ENCODE measurements around the gene DDX39A. TPM values are rescaled to one million over a fixed set of nuclear protein-coding genes. Genes with fewer than 3 reads are reported as not detected.
A peak's percentile ranks its signal among the peaks of the same experiment; 100 is the strongest.

The DDX39A gene
- total RNA-seq, 1 donor from 2014 or later = 210 TPM

DNA sequence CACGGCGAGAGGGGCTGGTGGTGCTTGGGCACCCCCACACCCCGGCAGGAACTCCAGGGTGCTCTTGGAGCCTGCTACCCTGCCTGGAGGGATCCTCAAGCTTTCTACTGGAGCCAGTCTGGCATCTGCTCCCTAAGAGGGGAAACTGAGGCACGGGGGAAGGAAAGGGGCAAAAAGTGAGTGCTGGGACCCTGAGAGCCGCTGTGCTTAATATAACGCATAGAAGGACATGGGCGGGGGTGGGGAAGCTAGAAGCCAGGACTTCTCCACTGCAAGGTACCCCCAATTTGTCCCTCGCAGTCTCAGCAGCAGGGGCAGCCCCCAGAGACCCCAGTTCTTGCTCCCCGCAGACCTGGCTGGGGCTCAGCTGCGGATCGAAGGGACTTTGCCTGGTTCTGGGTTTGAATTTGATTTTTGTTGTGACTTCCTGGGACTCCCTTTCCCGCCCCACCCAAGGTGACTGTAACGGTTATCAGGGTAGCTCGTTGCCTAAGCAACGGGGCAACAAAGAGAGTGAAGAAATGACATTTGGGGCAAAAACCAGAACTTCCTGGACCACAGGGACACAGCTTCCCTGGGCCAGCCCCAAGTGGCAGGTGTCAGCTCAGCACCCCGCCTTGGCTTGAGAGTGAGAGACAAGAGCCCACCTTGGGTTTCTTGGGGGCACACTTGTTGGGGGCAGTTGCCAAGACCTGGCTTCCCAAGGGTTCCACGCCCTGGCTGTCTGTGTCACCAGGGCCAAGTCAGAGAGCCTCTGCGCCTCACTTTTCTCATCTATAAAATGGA is 37.3 kb downstream of the DDX39A start:
- TF ChIP-seq, protein P1, sequence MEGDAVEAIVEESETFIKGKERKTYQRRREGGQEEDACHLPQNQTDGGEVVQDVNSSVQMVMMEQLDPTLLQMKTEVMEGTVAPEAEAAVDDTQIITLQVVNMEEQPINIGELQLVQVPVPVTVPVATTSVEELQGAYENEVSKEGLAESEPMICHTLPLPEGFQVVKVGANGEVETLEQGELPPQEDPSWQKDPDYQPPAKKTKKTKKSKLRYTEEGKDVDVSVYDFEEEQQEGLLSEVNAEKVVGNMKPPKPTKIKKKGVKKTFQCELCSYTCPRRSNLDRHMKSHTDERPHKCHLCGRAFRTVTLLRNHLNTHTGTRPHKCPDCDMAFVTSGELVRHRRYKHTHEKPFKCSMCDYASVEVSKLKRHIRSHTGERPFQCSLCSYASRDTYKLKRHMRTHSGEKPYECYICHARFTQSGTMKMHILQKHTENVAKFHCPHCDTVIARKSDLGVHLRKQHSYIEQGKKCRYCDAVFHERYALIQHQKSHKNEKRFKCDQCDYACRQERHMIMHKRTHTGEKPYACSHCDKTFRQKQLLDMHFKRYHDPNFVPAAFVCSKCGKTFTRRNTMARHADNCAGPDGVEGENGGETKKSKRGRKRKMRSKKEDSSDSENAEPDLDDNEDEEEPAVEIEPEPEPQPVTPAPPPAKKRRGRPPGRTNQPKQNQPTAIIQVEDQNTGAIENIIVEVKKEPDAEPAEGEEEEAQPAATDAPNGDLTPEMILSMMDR (IDR thresholded peaks at IDR 0.05) = no peak
- intact Hi-C loops (cut with micrococcal nuclease) = loop anchor here (1.0 kb wide), 1 partner anchor 19 kb away; no protein-coding TSS in a partner anchor
- H3K4me1 Mint-ChIP-seq = peaks cover 65% of the 10 kb centered on the region
- CTCF ChIA-PET = interaction anchor here (0.7 to 3.3 kb wide), 8 partner anchors 12 to 135 kb away, joined by 3 to 33 read pairs (median 4); no protein-coding TSS in a partner anchor
- POLR2A ChIA-PET = interaction anchor here (0.6 to 9.7 kb wide), 12 partner anchors 14 to 710 kb away, joined by 3 to 342 read pairs (median 6); partner anchors contain the start of gene ASF1B
- peak overlapping the region; percentile 93 for H3K4me3 Mint-ChIP-seq
- H3K27me3 Mint-ChIP-seq = no peaks in the 10 kb centered on the region
- ATAC-seq (ENCODE audit: low read depth) (peak; percentile 21), DNase-seq (no peak)
- peak overlapping the region; percentile 93 for H3K27ac Mint-ChIP-seq
- peaks cover 17% of the 10 kb centered on the region for H3K36me3 Mint-ChIP-seq (ENCODE audit: low read depth)
- H3K9me3 Mint-ChIP-seq = no peaks in the 10 kb centered on the region

DNA sequence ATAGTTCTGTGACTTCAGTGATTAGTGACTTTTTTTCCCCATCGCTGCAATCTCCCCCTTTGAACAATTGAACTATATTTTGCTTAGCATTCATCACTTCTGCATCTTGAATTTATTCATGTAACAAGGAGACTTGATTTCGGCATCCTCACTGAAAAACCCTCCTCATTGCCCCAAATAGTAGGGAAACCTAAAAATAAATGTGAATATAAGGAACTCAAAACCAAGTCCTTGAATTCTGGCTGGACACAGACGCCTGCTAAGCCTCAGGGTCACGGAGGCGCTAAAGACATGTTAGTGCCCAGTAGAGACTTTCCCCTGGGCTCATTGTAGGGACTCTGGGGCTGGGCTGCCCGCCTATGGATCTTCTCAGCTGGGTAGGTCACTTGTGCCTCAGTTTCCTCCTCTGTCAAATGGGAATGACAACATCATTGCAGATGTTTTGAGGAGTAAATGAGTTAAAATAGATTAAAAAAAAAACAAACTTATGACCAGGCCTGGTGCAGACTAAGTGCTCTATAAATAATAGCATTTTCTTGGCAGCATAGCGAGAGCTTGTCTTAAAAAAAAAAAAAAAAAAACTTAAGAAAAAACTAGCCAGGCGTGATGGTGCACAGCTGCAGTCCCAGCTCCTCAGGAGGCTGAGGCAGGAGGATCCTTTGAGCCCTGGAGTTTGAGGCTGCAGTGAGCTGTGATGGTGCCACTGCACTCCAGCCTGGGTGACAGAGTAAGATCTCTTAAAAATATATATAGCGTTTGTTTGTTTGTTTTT is 39.7 kb downstream of the DDX39A start:
- no peak for ATAC-seq (ENCODE audit: low read depth)
- Mint-ChIP-seq H3K27me3 (no peaks in the 10 kb centered on the region), H3K4me3 (peak overlapping the region; percentile 93), H3K4me1 (peaks cover 68% of the 10 kb centered on the region), H3K36me3 (ENCODE audit: low read depth) (peaks cover 11% of the 10 kb centered on the region), H3K9me3 (no peaks in the 10 kb centered on the region), H3K27ac (peak overlapping the region; percentile 75)
- ChIA-PET POLR2A (interaction anchor here (0.5 to 9.7 kb wide), 5 partner anchors 12 to 1764 kb away, joined by 4 to 342 read pairs (median 6); no protein-coding TSS in a partner anchor), CTCF (interaction anchor here (2.4 to 3.3 kb wide), 2 partner anchors 9 to 17 kb away, joined by 11 to 33 read pairs; no protein-coding TSS in a partner anchor)
- TF ChIP-seq, protein P1 (IDR thresholded peaks at IDR 0.05) = no peak
- intact Hi-C loops (cut with micrococcal nuclease) = loop anchor here (5.0 kb wide), 1 partner anchor 372 kb away; the partner anchor contains the start of gene RFX1
- no peak for DNase-seq

DNA sequence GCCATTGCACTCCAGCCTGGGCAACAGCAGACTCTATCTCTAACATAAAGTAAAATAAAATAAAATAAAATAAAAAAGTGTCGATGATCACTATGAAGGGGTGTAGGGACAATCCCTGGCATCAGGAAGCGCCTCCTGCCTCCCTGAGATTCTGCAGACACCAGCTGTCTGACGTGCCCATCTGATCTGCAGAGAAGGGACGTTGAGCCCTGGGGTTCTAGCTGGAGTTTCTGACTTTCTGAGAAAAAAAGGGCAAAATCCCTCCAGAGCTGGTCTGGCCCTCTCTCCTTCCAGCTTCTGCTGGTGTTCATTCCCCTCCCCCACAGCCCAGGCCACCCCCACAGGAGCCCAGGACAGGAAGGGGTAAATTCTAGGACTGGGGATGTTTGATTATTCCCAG is 40.3 kb downstream of the DDX39A start:
- H3K4me1 Mint-ChIP-seq = peaks cover 67% of the 10 kb centered on the region
- no peaks in the 10 kb centered on the region for H3K9me3 Mint-ChIP-seq
- ATAC-seq (ENCODE audit: low read depth) = no peak
- peaks cover 10% of the 10 kb centered on the region for H3K36me3 Mint-ChIP-seq (ENCODE audit: low read depth)
- intact Hi-C loops (cut with micrococcal nuclease) = loop anchor here (5.0 kb wide), 1 partner anchor 372 kb away; the partner anchor contains the start of gene RFX1
- ChIA-PET CTCF (no interaction called here), POLR2A (interaction anchor here (0.5 to 9.7 kb wide), 4 partner anchors 12 to 43 kb away, joined by 4 to 342 read pairs (median 32); no protein-coding TSS in a partner anchor)
- peak overlapping the region; percentile 75 for H3K27ac Mint-ChIP-seq
- H3K4me3 Mint-ChIP-seq = peak overlapping the region; percentile 93
- no peak for DNase-seq
- H3K27me3 Mint-ChIP-seq = no peaks in the 10 kb centered on the region
- TF ChIP-seq, protein P1 (IDR thresholded peaks at IDR 0.05) = no peak

DNA sequence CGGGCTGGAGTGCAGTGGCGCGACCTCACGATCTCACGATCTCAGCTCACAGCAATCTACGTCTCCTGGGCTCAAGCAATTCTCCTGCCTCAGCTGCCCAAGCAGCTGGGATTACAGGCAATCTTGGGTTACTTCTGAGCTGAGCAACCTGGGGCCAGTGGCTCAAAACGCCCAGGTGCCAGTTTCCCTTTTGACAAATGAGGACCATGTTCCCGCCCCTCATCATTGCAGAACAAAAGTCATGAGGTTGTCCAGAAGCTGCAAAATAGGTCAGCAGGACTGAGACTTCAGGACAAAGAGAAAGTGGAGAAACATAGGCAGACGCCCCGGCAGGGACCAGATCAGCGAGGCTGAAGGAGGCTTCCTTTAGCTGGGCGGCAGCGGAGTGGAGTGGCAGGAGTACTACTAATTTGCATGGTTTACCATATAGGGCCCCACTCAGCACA is 41.2 kb downstream of the DDX39A start:
- Mint-ChIP-seq H3K9me3 (no peaks in the 10 kb centered on the region), H3K27me3 (no peaks in the 10 kb centered on the region), H3K27ac (peak overlapping the region; percentile 92), H3K4me3 (peak overlapping the region; percentile 83), H3K4me1 (peaks cover 69% of the 10 kb centered on the region), H3K36me3 (ENCODE audit: low read depth) (peaks cover 8% of the 10 kb centered on the region)
- ChIA-PET POLR2A (interaction anchor here (0.6 to 9.7 kb wide), 4 partner anchors 11 to 44 kb away, joined by 3 to 342 read pairs (median 8); no protein-coding TSS in a partner anchor), CTCF (interaction anchor here (0.9 kb wide), 1 partner anchor 29 kb away, joined by 3 read pairs; no protein-coding TSS in a partner anchor)
- intact Hi-C loops (cut with micrococcal nuclease) = loop anchor here (5.0 kb wide), 1 partner anchor 371 kb away; the partner anchor contains the start of gene RFX1
- TF ChIP-seq, protein P1 (IDR thresholded peaks at IDR 0.05) = no peak
- DNase-seq = no peak
- peak; percentile 13 for ATAC-seq (ENCODE audit: low read depth)

Measured in activated B cell treated with CpG ODN at 0.5 μM for 24 hours (primary cell).